Smooth muscle cell (in vitro differentiated cells): ENCODE data around the gene SPEM2. TPM values are rescaled to one million over a fixed set of nuclear protein-coding genes. Genes with fewer than 3 reads are reported as not detected.

Experiments
- DNase-seq: peaks from one replicate; lab custom pipeline; 2025; ENCODE audit not compliant: unreplicated experiment; lab: John Stamatoyannopoulos, UW
- H2AFZ ChIP-seq: fragments of 200-600 bp; sonication (generic); 2 replicates; pipeline ENCODE4 v1.6.0; 2016; ENCODE audit warnings: antibody characterized with exemption, low read depth, mild to moderate bottlenecking
- H3F3A ChIP-seq: fragments of 200-600 bp; sonication (generic); 2 replicates; pipeline ENCODE4 v1.6.0; 2017; ENCODE audit warnings: antibody characterized with exemption, low read depth
- H3K27ac ChIP-seq: fragments of 200-600 bp; sonication (generic); 2 replicates; pipeline ENCODE4 v1.5.1; 2016; ENCODE audit warnings: low read depth, mild to moderate bottlenecking
- H3K27me3 ChIP-seq: fragments of 200-600 bp; sonication (generic); 2 replicates; pipeline ENCODE4 v1.6.1; 2016; ENCODE audit warnings: low read depth, mild to moderate bottlenecking
- H3K36me3 ChIP-seq: fragments of 200-600 bp; sonication (generic); 2 replicates; pipeline ENCODE4 v1.5.1; 2016; ENCODE audit warnings: low read depth
- H3K4me1 ChIP-seq: fragments of 200-600 bp; sonication (generic); 2 replicates; pipeline ENCODE4 v1.5.1; 2016; ENCODE audit warnings: low read depth
- H3K4me2 ChIP-seq: fragments of 200-600 bp; sonication (generic); 2 replicates; pipeline ENCODE4 v1.6.0; 2016; ENCODE audit warnings: mild to moderate bottlenecking
- H3K4me3 ChIP-seq: fragments of 200-600 bp; sonication (generic); 2 replicates; pipeline ENCODE4 v1.5.1; 2016; ENCODE audit warnings: mild to moderate bottlenecking
- H3K79me2 ChIP-seq: fragments of 200-600 bp; sonication (generic); 2 replicates; pipeline ENCODE4 v1.6.0; 2016; ENCODE audit warnings: low read depth, mild to moderate bottlenecking
- H3K9ac ChIP-seq: fragments of 200-600 bp; sonication (generic); 2 replicates; pipeline ENCODE4 v1.6.0; 2016; ENCODE audit warnings: low read depth
- H3K9me3 ChIP-seq: fragments of 200-600 bp; sonication (generic); replicated peaks from 2 replicates; pipeline ENCODE4 v1.5.1; 2016; ENCODE audit warnings: low read depth
- H4K20me1 ChIP-seq: fragments of 200-600 bp; sonication (generic); 2 replicates; pipeline ENCODE4 v1.6.0; 2016; ENCODE audit warnings: low read depth
- WGBS: methylation state at CpG from one replicate; pipeline ENCODE4 v1.1.7; 2016; ENCODE audit warnings: low lambda C conversion rate; 5-methylcytosine and 5-hydroxymethylcytosine counted together
- polyA plus RNA-seq: library from polyadenylated mRNA; unstranded; fragments of >200 nt; fragmentation: Nextera tagmentation; extraction: Ambion mirVana; gene quantifications from 2 replicates; pipeline ENCODE4 v1.2.1, GENCODE V29; 2016
- total RNA-seq: library from RNA; depleted of rRNA; stranded (reverse); fragments of >200 nt; gene quantifications from 2 replicates; pipeline ENCODE4 v1.2.3, GENCODE V29; 2014
- TF ChIP-seq, protein P1 (sequence below): fragments of 200-600 bp; sonication (generic); IDR thresholded peaks from 2 replicates; pipeline ENCODE4 v1.5.1; 2017; ENCODE audit warnings: borderline replicate concordance, mild to moderate bottlenecking, antibody characterized with exemption; ENCODE audit not compliant: insufficient read depth, poor library complexity, severe bottlenecking

SPEM2 gene
- total and polyA plus RNA-seq, 2 experiments from 2014 or later: 0.22 to 0.56 TPM

DNA sequence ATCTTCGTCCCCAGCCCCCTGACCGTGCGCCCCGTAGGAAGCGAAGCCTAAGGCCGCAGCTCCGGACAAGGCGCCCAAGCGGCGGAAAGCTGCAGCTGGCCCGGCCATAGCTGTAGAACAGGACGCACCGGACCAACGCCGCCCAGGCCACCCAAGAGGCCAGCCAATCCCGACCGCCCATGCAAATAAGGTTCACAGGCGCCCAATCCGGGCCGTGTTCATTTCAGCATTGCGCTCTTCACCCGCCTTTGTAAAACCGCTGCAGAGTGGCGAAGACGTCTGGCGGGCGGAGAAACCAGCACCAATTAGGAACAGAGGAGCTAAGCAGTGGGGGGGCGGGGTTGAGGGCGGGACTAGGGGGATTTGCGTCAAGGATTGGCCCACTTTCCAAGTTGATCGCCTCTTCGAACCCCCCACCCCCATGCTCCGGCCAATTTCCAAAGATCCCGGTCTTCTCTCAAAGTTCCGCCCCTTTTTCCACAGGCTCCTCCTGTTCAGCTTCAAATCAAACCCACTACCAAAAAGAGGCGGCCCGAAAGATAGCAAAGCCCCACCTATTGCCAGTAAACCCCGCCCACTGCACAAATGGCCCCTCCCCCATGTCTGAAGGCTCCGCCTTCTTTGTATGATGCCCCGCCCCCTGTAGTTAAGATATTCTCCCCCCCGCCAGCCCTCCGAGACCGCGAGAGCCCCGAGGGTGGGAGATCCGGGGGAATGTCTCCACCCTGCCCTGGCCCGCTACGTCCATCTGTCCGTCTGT, 21.3 kb upstream of the SPEM2 start, which contains the start of gene TMEM256:
Gene TMEM256 (minus strand): TSS at position 121 of the 760 bp plus-strand sequence. CDS start 13 bp downstream, at position 108.
- TF ChIP-seq, protein P1, sequence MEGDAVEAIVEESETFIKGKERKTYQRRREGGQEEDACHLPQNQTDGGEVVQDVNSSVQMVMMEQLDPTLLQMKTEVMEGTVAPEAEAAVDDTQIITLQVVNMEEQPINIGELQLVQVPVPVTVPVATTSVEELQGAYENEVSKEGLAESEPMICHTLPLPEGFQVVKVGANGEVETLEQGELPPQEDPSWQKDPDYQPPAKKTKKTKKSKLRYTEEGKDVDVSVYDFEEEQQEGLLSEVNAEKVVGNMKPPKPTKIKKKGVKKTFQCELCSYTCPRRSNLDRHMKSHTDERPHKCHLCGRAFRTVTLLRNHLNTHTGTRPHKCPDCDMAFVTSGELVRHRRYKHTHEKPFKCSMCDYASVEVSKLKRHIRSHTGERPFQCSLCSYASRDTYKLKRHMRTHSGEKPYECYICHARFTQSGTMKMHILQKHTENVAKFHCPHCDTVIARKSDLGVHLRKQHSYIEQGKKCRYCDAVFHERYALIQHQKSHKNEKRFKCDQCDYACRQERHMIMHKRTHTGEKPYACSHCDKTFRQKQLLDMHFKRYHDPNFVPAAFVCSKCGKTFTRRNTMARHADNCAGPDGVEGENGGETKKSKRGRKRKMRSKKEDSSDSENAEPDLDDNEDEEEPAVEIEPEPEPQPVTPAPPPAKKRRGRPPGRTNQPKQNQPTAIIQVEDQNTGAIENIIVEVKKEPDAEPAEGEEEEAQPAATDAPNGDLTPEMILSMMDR: no peak
- Histone ChIP-seq H3K36me3 (no peaks in the 10 kb centered on the region), H3F3A (peaks cover 4% of the 10 kb centered on the region), H2AFZ (peak within 1 kb of the TSS; percentile 80), H3K4me1 (peaks cover 16% of the 10 kb centered on the region), H3K9me3 (no peaks in the 10 kb centered on the region), H3K27ac (peak within 1 kb of the TSS; percentile 77), H3K9ac (peak within 1 kb of the TSS; percentile 83), H3K79me2 (peaks cover 12% of the 10 kb centered on the region), H3K27me3 (no peaks in the 10 kb centered on the region), H3K4me3 (peak within 1 kb of the TSS; percentile 91), H3K4me2 (peak within 1 kb of the TSS; percentile 89), H4K20me1 (peaks cover 23% of the 10 kb centered on the region)
- DNase-seq: peak; percentile 100
- WGBS: under 1% methylated on average over 46 of the region's 49 CpGs

DNA sequence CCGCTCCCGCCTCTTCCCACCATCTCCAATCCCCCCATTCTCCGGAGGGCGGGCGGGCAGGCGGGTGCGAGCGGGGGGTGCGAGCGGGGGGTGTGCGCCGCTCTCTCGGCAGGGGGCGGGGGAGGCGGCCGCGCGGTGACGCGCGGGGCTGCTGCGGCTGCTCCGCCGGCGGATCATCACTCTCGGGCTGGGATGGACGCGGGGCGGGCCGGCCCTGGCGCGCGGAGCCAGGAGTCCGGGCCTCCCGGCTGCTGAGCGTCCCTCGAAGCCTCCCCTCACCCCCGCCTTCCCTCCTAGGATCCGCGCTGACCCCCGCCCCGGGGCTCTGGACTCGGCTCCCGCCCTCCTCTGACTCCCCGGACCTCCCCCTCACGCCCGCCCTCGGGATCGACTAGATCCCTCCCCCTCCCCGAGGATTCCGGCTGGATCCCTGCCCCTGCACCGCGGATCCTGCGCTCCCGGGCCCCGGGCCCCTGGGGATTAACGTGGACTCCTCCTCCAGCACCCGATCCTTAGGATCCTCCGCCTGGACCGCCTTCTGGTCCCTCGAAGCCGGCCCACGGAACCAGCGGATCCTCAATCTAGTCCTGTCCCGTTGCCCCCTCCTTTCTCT, 20.6 kb upstream of the SPEM2 start:
- DNase-seq: no peak
- H2AFZ ChIP-seq: peak overlapping the region; percentile 80
- H3F3A ChIP-seq: peaks cover 4% of the 10 kb centered on the region
- peak overlapping the region; percentile 89 for H3K4me2 ChIP-seq
- peaks cover 23% of the 10 kb centered on the region for H4K20me1 ChIP-seq
- TF ChIP-seq, protein P1: no peak
- WGBS: under 1% methylated on average over 34 of the region's 65 CpGs
- peak overlapping the region; percentile 91 for H3K4me3 ChIP-seq
- peak overlapping the region; percentile 83 for H3K9ac ChIP-seq
- H3K79me2 ChIP-seq: peaks cover 12% of the 10 kb centered on the region
- H3K27ac ChIP-seq: peak overlapping the region; percentile 47
- H3K9me3 ChIP-seq: no peaks in the 10 kb centered on the region
- H3K4me1 ChIP-seq: peaks cover 16% of the 10 kb centered on the region
- H3K36me3 ChIP-seq: no peaks in the 10 kb centered on the region
- H3K27me3 ChIP-seq: no peaks in the 10 kb centered on the region

DNA sequence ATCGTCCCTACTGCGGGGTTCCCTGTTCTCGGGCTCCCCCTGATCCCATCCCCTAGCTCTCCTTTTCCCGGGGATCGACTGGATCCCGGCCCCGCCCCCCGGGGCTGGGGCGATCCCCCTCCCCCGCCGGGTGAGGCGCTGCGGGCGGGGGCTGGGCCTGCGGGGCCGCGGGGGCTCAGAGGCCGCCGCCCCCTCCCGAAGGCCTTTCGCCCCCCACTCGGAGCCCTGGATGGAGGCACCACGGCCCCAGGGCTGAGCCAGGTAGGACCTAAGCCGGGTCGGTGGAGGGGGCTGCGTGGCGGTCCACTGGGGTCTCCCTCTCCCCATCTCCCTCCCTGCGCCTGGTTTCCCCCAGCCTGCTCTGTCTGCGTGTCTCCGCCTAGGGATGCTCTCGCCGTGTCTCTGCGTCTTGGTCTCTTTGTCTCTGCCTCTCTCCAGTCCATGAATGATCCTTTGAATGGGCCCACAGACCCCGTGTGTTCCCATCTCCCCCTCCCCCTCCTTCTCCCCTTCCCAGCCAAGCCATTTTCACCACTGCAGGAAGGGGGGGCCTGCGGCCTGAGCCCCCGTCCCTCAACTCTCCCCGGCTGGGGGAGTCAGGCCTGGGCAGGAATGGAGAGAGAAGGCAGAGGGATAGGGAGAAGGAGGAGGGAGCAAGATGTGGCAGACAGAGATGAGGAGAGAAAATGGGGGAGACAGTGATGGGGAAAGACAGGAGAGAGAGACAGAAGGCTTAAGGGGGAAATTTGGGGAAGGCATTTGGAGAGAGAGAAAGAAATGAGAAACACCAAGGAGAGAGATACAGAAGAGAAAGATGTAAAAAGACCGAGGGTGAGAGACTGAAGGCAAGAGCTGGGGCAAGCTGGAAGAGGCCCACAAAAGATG, 19.8 kb upstream of the SPEM2 start:
- Histone ChIP-seq H2AFZ (peak overlapping the region; percentile 80), H3K4me1 (peaks cover 16% of the 10 kb centered on the region), H3K9me3 (no peaks in the 10 kb centered on the region), H3K27ac (peak overlapping the region; percentile 47), H3K4me3 (peak overlapping the region; percentile 91), H4K20me1 (peaks cover 23% of the 10 kb centered on the region), H3K27me3 (no peaks in the 10 kb centered on the region), H3K36me3 (no peaks in the 10 kb centered on the region), H3K4me2 (peak overlapping the region; percentile 89), H3K9ac (peak overlapping the region; percentile 83), H3F3A (peaks cover 4% of the 10 kb centered on the region), H3K79me2 (peaks cover 12% of the 10 kb centered on the region)
- TF ChIP-seq, protein P1: no peak
- 3% methylated on average over 14 of the region's 38 CpGs for WGBS
- DNase-seq: no peak
